ENCODE results near the gene PLA2G4E. TPM values are rescaled to one million over a fixed set of nuclear protein-coding genes. Genes with fewer than 3 reads are reported as not detected.

Gene PLA2G4E
- total and polyA plus RNA-seq, 2 experiments from 2014 or later: not detected

- TF ChIP-seq EZH2 (IDR thresholded peaks at IDR 0.05; ENCODE audit: low read depth, unreplicated experiment) (no peak), CREB1 (CRISPR knock-in tag; IDR thresholded peaks at IDR 0.05; ENCODE audit: low read depth) (no peak), JUNB (IDR thresholded peaks at IDR 0.05; ENCODE audit: unreplicated experiment) (no peak), STAT1 (IDR thresholded peaks at IDR 0.05; ENCODE audit: unreplicated experiment) (no peak), POLR2AphosphoS5 (IDR thresholded peaks at IDR 0.05; ENCODE audit: low read depth) (no peak), ETS1 (IDR thresholded peaks at IDR 0.05) (no peak)
- TF ChIP-seq, protein P1, sequence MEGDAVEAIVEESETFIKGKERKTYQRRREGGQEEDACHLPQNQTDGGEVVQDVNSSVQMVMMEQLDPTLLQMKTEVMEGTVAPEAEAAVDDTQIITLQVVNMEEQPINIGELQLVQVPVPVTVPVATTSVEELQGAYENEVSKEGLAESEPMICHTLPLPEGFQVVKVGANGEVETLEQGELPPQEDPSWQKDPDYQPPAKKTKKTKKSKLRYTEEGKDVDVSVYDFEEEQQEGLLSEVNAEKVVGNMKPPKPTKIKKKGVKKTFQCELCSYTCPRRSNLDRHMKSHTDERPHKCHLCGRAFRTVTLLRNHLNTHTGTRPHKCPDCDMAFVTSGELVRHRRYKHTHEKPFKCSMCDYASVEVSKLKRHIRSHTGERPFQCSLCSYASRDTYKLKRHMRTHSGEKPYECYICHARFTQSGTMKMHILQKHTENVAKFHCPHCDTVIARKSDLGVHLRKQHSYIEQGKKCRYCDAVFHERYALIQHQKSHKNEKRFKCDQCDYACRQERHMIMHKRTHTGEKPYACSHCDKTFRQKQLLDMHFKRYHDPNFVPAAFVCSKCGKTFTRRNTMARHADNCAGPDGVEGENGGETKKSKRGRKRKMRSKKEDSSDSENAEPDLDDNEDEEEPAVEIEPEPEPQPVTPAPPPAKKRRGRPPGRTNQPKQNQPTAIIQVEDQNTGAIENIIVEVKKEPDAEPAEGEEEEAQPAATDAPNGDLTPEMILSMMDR (conservative IDR thresholded peaks at IDR 0.05; ENCODE audit: low read depth in 2 of 2): no peak
Measured at GRCh38 chr15:41987246-41987924, 33.5 kb downstream of the PLA2G4E start (continued).

- peaks cover 15% of the 10 kb centered on the region for H3K27me3 Mint-ChIP-seq (ENCODE audit: insufficient read depth, low read depth, poor library complexity)
- H3K36me3 ChIP-seq (ENCODE audit: insufficient read depth): no peaks in the 10 kb centered on the region
- no peak for DNase-seq (ENCODE audit: low spot score)
- TF ChIP-seq CREB1 (CRISPR knock-in tag; IDR thresholded peaks at IDR 0.05; ENCODE audit: low read depth) (no peak), JUNB (IDR thresholded peaks at IDR 0.05; ENCODE audit: unreplicated experiment) (no peak)
- no peak overlapping the region for H3K4me3 ChIP-seq
- no peaks in the 10 kb centered on the region for H3K27me3 ChIP-seq (ENCODE audit: insufficient read depth)
- no peak overlapping the region for H3K27ac ChIP-seq (ENCODE audit: low read depth)
- H3K4me1 Mint-ChIP-seq: peaks cover 20% of the 10 kb centered on the region
- H3K9me3 Mint-ChIP-seq: no peaks in the 10 kb centered on the region
- peaks cover 16% of the 10 kb centered on the region for H3K4me1 ChIP-seq (ENCODE audit: insufficient read depth)
- H3K9me2 ChIP-seq (ENCODE audit: insufficient read depth): no peaks in the 10 kb centered on the region
- H3K36me3 Mint-ChIP-seq (ENCODE audit: low read depth): no peaks in the 10 kb centered on the region
- H3K79me2 ChIP-seq (replicated peaks; ENCODE audit: insufficient read depth): no peaks in the 10 kb centered on the region
- no peak overlapping the region for H3K4me2 ChIP-seq
- no peak for ATAC-seq
- H4K20me1 ChIP-seq (replicated peaks; ENCODE audit: insufficient read depth): no peaks in the 10 kb centered on the region
- H3F3A ChIP-seq (replicated peaks; ENCODE audit: low read depth): no peaks in the 10 kb centered on the region
- H3K27ac Mint-ChIP-seq: no peak overlapping the region
- H2AFZ ChIP-seq: no peak overlapping the region; the same call in 1 of the 2 replicates
- H3K4me3 Mint-ChIP-seq: no peak overlapping the region
Measured at GRCh38 chr15:41985236-41986160, 35.3 kb downstream of the PLA2G4E start.

DNA sequence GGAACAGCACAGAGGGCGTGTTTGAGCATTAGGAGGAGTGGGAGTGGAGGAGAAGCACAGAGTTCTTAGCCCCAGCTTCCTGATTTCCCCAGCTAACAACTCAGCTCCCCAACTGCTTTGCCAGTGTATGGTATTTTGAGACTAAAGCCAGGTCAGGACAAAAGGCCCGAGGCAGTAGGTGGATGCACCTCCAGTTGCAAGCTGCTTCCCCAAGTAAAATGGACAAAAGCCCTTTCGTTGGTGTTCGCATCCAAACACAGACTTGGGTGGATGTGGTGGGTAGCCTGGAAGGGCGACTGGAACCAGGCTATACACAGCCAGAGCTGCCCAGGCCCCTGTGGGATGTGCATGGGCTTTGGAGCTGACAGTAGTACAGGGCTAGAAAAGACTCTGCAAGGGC lies 36.2 kb downstream of the PLA2G4E start:
- no peaks in the 10 kb centered on the region for H3K79me2 ChIP-seq (replicated peaks; ENCODE audit: insufficient read depth)
- no peaks in the 10 kb centered on the region for H4K20me1 ChIP-seq (replicated peaks; ENCODE audit: insufficient read depth)
- no peak overlapping the region for H3K27ac Mint-ChIP-seq
- H2AFZ ChIP-seq: no peak overlapping the region
- H3K27ac ChIP-seq (ENCODE audit: low read depth): no peak overlapping the region
- no peak overlapping the region for H3K4me2 ChIP-seq
- H3K4me1 Mint-ChIP-seq: peaks cover 19% of the 10 kb centered on the region
- no peaks in the 10 kb centered on the region for H3K9me3 Mint-ChIP-seq
- H3K4me3 ChIP-seq: no peak overlapping the region
- H3K4me3 Mint-ChIP-seq: no peak overlapping the region
- DNase-seq (ENCODE audit: low spot score): no peak
- peaks cover 13% of the 10 kb centered on the region for H3K27me3 Mint-ChIP-seq (ENCODE audit: insufficient read depth, low read depth, poor library complexity)
- no peaks in the 10 kb centered on the region for H3F3A ChIP-seq (replicated peaks; ENCODE audit: low read depth)
- H3K36me3 Mint-ChIP-seq (ENCODE audit: low read depth): no peaks in the 10 kb centered on the region
- ATAC-seq: no peak
- no peaks in the 10 kb centered on the region for H3K9me2 ChIP-seq (ENCODE audit: insufficient read depth)
- H3K4me1 ChIP-seq (ENCODE audit: insufficient read depth): peaks cover 14% of the 10 kb centered on the region
- H3K27me3 ChIP-seq (ENCODE audit: insufficient read depth): no peaks in the 10 kb centered on the region
- TF ChIP-seq EZH2 (IDR thresholded peaks at IDR 0.05; ENCODE audit: low read depth, unreplicated experiment) (no peak), STAT1 (IDR thresholded peaks at IDR 0.05; ENCODE audit: unreplicated experiment) (no peak)
- H3K36me3 ChIP-seq (ENCODE audit: insufficient read depth): no peaks in the 10 kb centered on the region
